ENCODE measurements around the gene TRAPPC2L.

The TRAPPC2L gene

GRCh38 chr16:88861359-88861758 is 4.4 kb downstream of the TRAPPC2L start:
- DNase-seq = no peak

- DNase-seq = no peak
These were observed 6.0 kb downstream of the TRAPPC2L start for GRCh38 chr16:88862968-88863367.

GRCh38 chr16:88863426-88863825 is 6.5 kb downstream of the TRAPPC2L start:
- DNase-seq = no peak

GRCh38 chr16:88864099-88864498 is 7.2 kb downstream of the TRAPPC2L start:
- no peak for DNase-seq

- no peak for DNase-seq
These were observed 7.6 kb downstream of the TRAPPC2L start for GRCh38 chr16:88864521-88864920.

GRCh38 chr16:88865310-88865709 is 8.4 kb downstream of the TRAPPC2L start:
- no peak for DNase-seq

- DNase-seq = no peak
These were observed 8.8 kb downstream of the TRAPPC2L start for GRCh38 chr16:88865742-88866141.

GRCh38 chr16:88866151-88866920 is 9.4 kb downstream of the TRAPPC2L start, which contains the start of gene PABPN1L:
PABPN1L (minus strand) TSS chr16:88866660; CDS start chr16:88866606, 54 bp downstream.
- no peak for DNase-seq

- DNase-seq = no peak
These were observed 10.8 kb downstream of the TRAPPC2L start for GRCh38 chr16:88867581-88868246.

GRCh38 chr16:88868974-88869672 is 12.2 kb downstream of the TRAPPC2L start:
- DNase-seq = no peak

GRCh38 chr16:88869673-88869980 is 12.7 kb downstream of the TRAPPC2L start:
- no peak for DNase-seq

- DNase-seq = no peak
These were observed 13.9 kb downstream of the TRAPPC2L start for GRCh38 chr16:88870608-88871348.

- DNase-seq = no peak
These were observed 14.4 kb downstream of the TRAPPC2L start for GRCh38 chr16:88871349-88871702.

- DNase-seq = no peak
These were observed 14.9 kb downstream of the TRAPPC2L start for GRCh38 chr16:88871730-88872416.

- DNase-seq = no peak
These were observed 15.9 kb downstream of the TRAPPC2L start for GRCh38 chr16:88872650-88873331.

GRCh38 chr16:88874938-88875599 is 18.1 kb downstream of the TRAPPC2L start:
- DNase-seq = no peak

- DNase-seq = no peak
These were observed 18.8 kb downstream of the TRAPPC2L start for GRCh38 chr16:88875703-88876234.

GRCh38 chr16:88876942-88877526 is 20.1 kb downstream of the TRAPPC2L start:
- no peak for DNase-seq

GRCh38 chr16:88877564-88878289 is 20.8 kb downstream of the TRAPPC2L start:
- DNase-seq = no peak

GRCh38 chr16:88878356-88878755 is 21.4 kb downstream of the TRAPPC2L start:
- DNase-seq = no peak
